Trophoblast cell (in vitro differentiated cells and primary cell): ENCODE measurements around the gene ERGIC1.
"Not testable (repeated sequence)": the region's sequence is repeated elsewhere in the genome, so short reads cannot be mapped to it uniquely, and the experiment has no call there.

Experiments
- DNase-seq, 2 donors: peaks; one replicate each; pipeline ENCODE4 v3.0.0-alpha.2; 2016
- H2AFZ ChIP-seq: 2 replicates; pipeline ENCODE4 v1.6.1; 2013; ENCODE audit warnings: low read length, moderate library complexity, mild to moderate bottlenecking; ENCODE audit not compliant: insufficient read depth, poor library complexity
- H2AK5ac ChIP-seq: 2 replicates; pipeline ENCODE4 v1.6.1; 2013; ENCODE audit warnings: mild to moderate bottlenecking, low read length
- H2BK120ac ChIP-seq: 2 replicates; pipeline ENCODE4 v1.6.1; 2013; ENCODE audit warnings: low read length, mild to moderate bottlenecking, moderate library complexity; ENCODE audit not compliant: insufficient read depth, poor library complexity
- H2BK12ac ChIP-seq: 2 replicates; pipeline ENCODE4 v1.6.1; 2013; ENCODE audit warnings: mild to moderate bottlenecking, low read length, moderate library complexity
- H2BK5ac ChIP-seq: 2 replicates; pipeline ENCODE4 v1.6.1; 2013; ENCODE audit warnings: low read length, low read depth, moderate library complexity, mild to moderate bottlenecking; ENCODE audit not compliant: poor library complexity
- H3K14ac ChIP-seq: 2 replicates; pipeline ENCODE4 v1.6.1; 2013; ENCODE audit warnings: mild to moderate bottlenecking, low read length
- H3K18ac ChIP-seq: 2 replicates; pipeline ENCODE4 v1.6.1; 2013; ENCODE audit warnings: mild to moderate bottlenecking, low read length
- H3K23ac ChIP-seq: 2 replicates; pipeline ENCODE4 v1.6.1; 2013; ENCODE audit warnings: low read length
- H3K27ac ChIP-seq: 2 replicates; pipeline ENCODE4 v1.5.1; 2013; ENCODE audit warnings: low read depth, mild to moderate bottlenecking, inconsistent platforms, low read length, moderate library complexity
- H3K27me3 ChIP-seq: 2 replicates; pipeline ENCODE4 v1.6.1; 2013; ENCODE audit warnings: inconsistent platforms, mild to moderate bottlenecking, low read length, moderate library complexity; ENCODE audit not compliant: insufficient read depth
- H3K36me3 ChIP-seq, 2 experiments: 1 replicate in 1 of 2; 2 replicates in 1 of 2; pipeline ENCODE4 v1.6.1; 2013; ENCODE audit warnings: low read length in 2 of 2, mild to moderate bottlenecking in 2 of 2, moderate library complexity in 1 of 2; ENCODE audit not compliant: insufficient read depth in 2 of 2, control insufficient read depth in 1 of 2
- H3K4ac ChIP-seq: 2 replicates; pipeline ENCODE4 v1.6.1; 2013; ENCODE audit warnings: low read depth, mild to moderate bottlenecking, low read length, moderate library complexity
- H3K4me1 ChIP-seq, 2 experiments: 1 replicate in 1 of 2; 2 replicates in 1 of 2; pipeline ENCODE4 v1.6.1; 2013; ENCODE audit warnings: low read length in 2 of 2, mild to moderate bottlenecking in 2 of 2, moderate library complexity in 1 of 2; ENCODE audit not compliant: insufficient read depth in 2 of 2, control insufficient read depth in 1 of 2
- H3K4me2 ChIP-seq: 2 replicates; pipeline ENCODE4 v1.6.1; 2013; ENCODE audit warnings: inconsistent platforms, mild to moderate bottlenecking, low read length, moderate library complexity
- H3K4me3 ChIP-seq: 2 replicates; pipeline ENCODE4 v1.5.1; 2013; ENCODE audit warnings: mild to moderate bottlenecking, low read depth, low read length, inconsistent platforms
- H3K79me1 ChIP-seq: one replicate; pipeline ENCODE4 v1.6.1; 2013; ENCODE audit warnings: low read length
- H3K79me2 ChIP-seq: 2 replicates; pipeline ENCODE4 v1.6.1; 2013; ENCODE audit warnings: low read length, mild to moderate bottlenecking; ENCODE audit not compliant: control insufficient read depth, insufficient read depth, poor library complexity
- H3K9ac ChIP-seq: 2 replicates; pipeline ENCODE4 v1.6.1; 2013; ENCODE audit warnings: mild to moderate bottlenecking, low read length
- H3K9me3 ChIP-seq: 2 replicates; pipeline ENCODE4 v1.6.1; 2013; ENCODE audit warnings: low read depth, mild to moderate bottlenecking, control low read depth, inconsistent platforms, low read length; ENCODE audit not compliant: insufficient read depth
- H4K12ac ChIP-seq: 2 replicates; pipeline ENCODE4 v1.6.1; 2013; ENCODE audit warnings: low read depth, mild to moderate bottlenecking, low read length, moderate library complexity
- H4K8ac ChIP-seq: 2 replicates; pipeline ENCODE4 v1.6.1; 2013; ENCODE audit warnings: low read depth, mild to moderate bottlenecking, low read length, moderate library complexity
- H4K91ac ChIP-seq: one replicate; pipeline ENCODE4 v1.6.1; 2013; ENCODE audit warnings: low read depth, mild to moderate bottlenecking, low read length, moderate library complexity
- WGBS: extraction: QIAGEN DNeasy Blood & Tissue Kit; methylation state at CpG from one replicate; pipeline ENCODE4 v1.1.7; 2013; ENCODE audit warnings: missing lambda C conversion rate; ENCODE audit not compliant: insufficient read length, insufficient coverage; ENCODE audit errors: extremely low coverage; 5-methylcytosine and 5-hydroxymethylcytosine counted together

ERGIC1 gene

GRCh38 chr5:172848419-172848818 is 14.4 kb downstream of the ERGIC1 start:
- H3K79me2 ChIP-seq = no peaks in the 10 kb centered on the region
- no peak overlapping the region for H2BK12ac ChIP-seq
- H3K27ac ChIP-seq = no peak overlapping the region
- WGBS = no CpG with 5 or more reads among the region's 3 CpGs
- H2AFZ ChIP-seq = no peak overlapping the region
- no peak overlapping the region for H4K8ac ChIP-seq
- H3K4me3 ChIP-seq = no peak overlapping the region
- no peaks in the 10 kb centered on the region for H3K79me1 ChIP-seq
- no peak overlapping the region for H2BK120ac ChIP-seq
- no peak overlapping the region for H2AK5ac ChIP-seq
- H3K27me3 ChIP-seq = no peaks in the 10 kb centered on the region
- no peak for DNase-seq
- H3K9me3 ChIP-seq = no peaks in the 10 kb centered on the region
- H3K23ac ChIP-seq = no peak overlapping the region
- no peak overlapping the region for H4K12ac ChIP-seq
- no peaks in the 10 kb centered on the region for H3K4me1 ChIP-seq
- H3K4me2 ChIP-seq = no peak overlapping the region
- H3K36me3 ChIP-seq = peaks cover 2% of the 10 kb centered on the region in 2 experiments
- no peak overlapping the region for H3K9ac ChIP-seq
- no peak overlapping the region for H3K14ac ChIP-seq
- no peak overlapping the region for H3K4ac ChIP-seq
- H4K91ac ChIP-seq = no peak overlapping the region
- H2BK5ac ChIP-seq = no peak overlapping the region
- no peak overlapping the region for H3K18ac ChIP-seq

GRCh38 chr5:172849606-172850453 is 15.8 kb downstream of the ERGIC1 start:
- Histone ChIP-seq H3K27ac (no peak overlapping the region), H3K9ac (no peak overlapping the region), H2AK5ac (no peak overlapping the region), H4K8ac (no peak overlapping the region), H3K4me1 (no peaks in the 10 kb centered on the region), H3K79me1 (no peaks in the 10 kb centered on the region), H2BK120ac (no peak overlapping the region), H3K18ac (no peak overlapping the region), H3K4me2 (no peak overlapping the region), H3K27me3 (no peaks in the 10 kb centered on the region), H4K91ac (no peak overlapping the region), H2BK12ac (no peak overlapping the region), H3K4me3 (no peak overlapping the region), H3K79me2 (no peaks in the 10 kb centered on the region), H3K23ac (no peak overlapping the region), H3K9me3 (no peaks in the 10 kb centered on the region), H4K12ac (no peak overlapping the region), H2BK5ac (no peak overlapping the region), H3K4ac (no peak overlapping the region), H2AFZ (no peak overlapping the region), H3K36me3 (peaks cover 0 to 2% of the 10 kb centered on the region in 2 experiments), H3K14ac (no peak overlapping the region)
- DNase-seq = no peak
- WGBS = no CpG with 5 or more reads among the region's 15 CpGs

- no peak overlapping the region for H4K12ac ChIP-seq
- no peak overlapping the region for H4K8ac ChIP-seq
- no peak overlapping the region for H2BK5ac ChIP-seq
- H4K91ac ChIP-seq = no peak overlapping the region
- peaks cover 0 to 6% of the 10 kb centered on the region in 2 experiments for H3K36me3 ChIP-seq
- H3K9ac ChIP-seq = no peak overlapping the region
- no peaks in the 10 kb centered on the region for H3K9me3 ChIP-seq
- no peak overlapping the region for H3K18ac ChIP-seq
- no peak overlapping the region for H3K4me2 ChIP-seq
- no peak overlapping the region for H3K4me3 ChIP-seq
- H3K4ac ChIP-seq = no peak overlapping the region
- H2BK120ac ChIP-seq = no peak overlapping the region
- H3K27me3 ChIP-seq = no peaks in the 10 kb centered on the region
- H2AFZ ChIP-seq = no peak overlapping the region
- no peak overlapping the region for H3K14ac ChIP-seq
- no peaks in the 10 kb centered on the region for H3K79me1 ChIP-seq
- no peaks in the 10 kb centered on the region for H3K4me1 ChIP-seq
- DNase-seq = no peak
- H3K27ac ChIP-seq = no peak overlapping the region
- H3K79me2 ChIP-seq = no peaks in the 10 kb centered on the region
- WGBS = no CpG with 5 or more reads among the region's 6 CpGs
- H2AK5ac ChIP-seq = no peak overlapping the region
- H3K23ac ChIP-seq = no peak overlapping the region
- H2BK12ac ChIP-seq = no peak overlapping the region
Measured at GRCh38 chr5:172850454-172850797, 16.4 kb downstream of the ERGIC1 start.

- H3K4ac ChIP-seq, H3K27ac ChIP-seq, H3K4me3 ChIP-seq, H3K18ac ChIP-seq, H4K8ac ChIP-seq, H3K79me2 ChIP-seq, H3K79me1 ChIP-seq, H3K36me3 ChIP-seq, H3K14ac ChIP-seq, H3K23ac ChIP-seq, H4K12ac ChIP-seq, H3K27me3 ChIP-seq, H2AFZ ChIP-seq, H2BK120ac ChIP-seq, H2AK5ac ChIP-seq, H3K9ac ChIP-seq, H2BK5ac ChIP-seq, H3K4me1 ChIP-seq, H3K9me3 ChIP-seq, H2BK12ac ChIP-seq, H3K4me2 ChIP-seq, H4K91ac ChIP-seq, DNase-seq: not testable (repeated sequence)
- WGBS = no CpG with 5 or more reads among the region's 9 CpGs
Measured at GRCh38 chr5:172851254-172851653, 17.2 kb downstream of the ERGIC1 start.
